PFSK-1 (cell line): ENCODE data around the gene MS4A18.

Source experiments
- REST ChIP-seq, 2 experiments: IDR thresholded peaks; 2 replicates each; pipeline versions ENCODE4 v1.6.1 to v1.8.0; 2011 to 2012; ENCODE audit warnings: low read depth in 2 of 2, low read length in 2 of 2, control low read depth in 1 of 2, inconsistent platforms in 1 of 2, mild to moderate bottlenecking in 1 of 2, moderate library complexity in 1 of 2; ENCODE audit not compliant: insufficient read depth in 1 of 2
- TAF1 ChIP-seq: IDR thresholded peaks from 2 replicates; pipeline ENCODE4 v1.6.1; 2012; ENCODE audit warnings: low read length, control low read depth, borderline replicate concordance; ENCODE audit not compliant: insufficient read depth

- TF ChIP-seq TAF1: no peak
- TF ChIP-seq REST (IDR thresholded peaks at IDR 0.05; ENCODE audit: insufficient read depth in 1 of 2, low read depth in 2 of 2, low read length in 2 of 2): no peak
Measured at GRCh38 chr11:60680455-60681119, 43.9 kb upstream of the MS4A18 start.
